K562 (cell line): ENCODE data around the gene RPS27. TPM values are rescaled to one million over a fixed set of nuclear protein-coding genes. Genes with fewer than 3 reads are reported as not detected.
A peak's percentile ranks its signal among the peaks of the same experiment; 100 is the strongest.

Source experiments
- ARID3A ChIP-seq: IDR thresholded peaks from 2 replicates; pipeline ENCODE4 v1.6.1; 2012; ENCODE audit warnings: low read depth, low read length, improper control_type of control experiment, borderline replicate concordance
- ATF3 ChIP-seq, 2 experiments: fragments of 450-650 bp in 1 of 2; sonication (generic) in 1 of 2; formaldehyde crosslinking in 1 of 2; IDR thresholded peaks in 1 of 2; conservative IDR thresholded peaks in 1 of 2; 2 replicates each; pipeline versions ENCODE4 v1.6.1 to v1.8.1; 2016 to 2023; ENCODE audit warnings: mild to moderate bottlenecking in 2 of 2, moderate library complexity in 2 of 2, inconsistent platforms in 1 of 2, missing genetic modification reagents in 1 of 2
- CCNT2 ChIP-seq: IDR thresholded peaks from 2 replicates; pipeline ENCODE4 v1.6.1; 2011; ENCODE audit warnings: borderline replicate concordance, low read depth, mild to moderate bottlenecking, moderate library complexity, mixed read lengths, low read length; ENCODE audit not compliant: insufficient read length; ENCODE audit errors: extremely low read depth
- FOXP1 ChIP-seq: sonication (generic); formaldehyde crosslinking; IDR thresholded peaks from 2 replicates; pipeline ENCODE4 v1.8.0; 2022; ENCODE audit warnings: mild to moderate bottlenecking, missing genetic modification reagents
- GABPA ChIP-seq: fragments of 200-800 bp; sonication (Bioruptor generic); conservative IDR thresholded peaks from 2 replicates; pipeline ENCODE4 v1.6.1; 2016; ENCODE audit warnings: low read depth, missing genetic modification characterization, missing compliant biosample characterization
- KAT7 ChIP-seq: sonication (generic); formaldehyde crosslinking; IDR thresholded peaks from 2 replicates; pipeline ENCODE4 v1.8.0; 2022; ENCODE audit warnings: missing genetic modification reagents, mild to moderate bottlenecking, borderline replicate concordance
- MCM5 ChIP-seq: fragments of 450-650 bp; IDR thresholded peaks from 2 replicates; pipeline ENCODE4 v1.6.1; 2016; ENCODE audit warnings: low read depth
- MED1 ChIP-seq: sonication (generic); formaldehyde crosslinking; IDR thresholded peaks from 2 replicates; pipeline ENCODE4 v1.8.1; 2023; ENCODE audit warnings: missing genetic modification reagents, borderline replicate concordance
- MTA1 ChIP-seq: fragments of 450-650 bp; IDR thresholded peaks from 2 replicates; pipeline ENCODE4 v1.6.1; 2017; ENCODE audit warnings: borderline replicate concordance
- SMARCA5 ChIP-seq: fragments of 450-650 bp; IDR thresholded peaks from 2 replicates; pipeline ENCODE4 v1.6.1; 2016
- TEAD1 ChIP-seq, 2 experiments: fragments of 450-650 bp in 1 of 2; sonication (generic) in 1 of 2; formaldehyde crosslinking; IDR thresholded peaks; 2 replicates each; pipeline versions ENCODE4 v1.4.0 to v1.8.0; 2020 to 2022; ENCODE audit warnings: mild to moderate bottlenecking in 2 of 2, missing genetic modification reagents in 1 of 2
- TOE1 ChIP-seq, 2 experiments: fragments of 450-650 bp in 1 of 2; sonication (generic) in 1 of 2; formaldehyde crosslinking in 1 of 2; IDR thresholded peaks; 2 replicates each; pipeline versions ENCODE4 v1.7.1 to v1.8.0; 2016 to 2022; ENCODE audit warnings: borderline replicate concordance in 2 of 2, mild to moderate bottlenecking in 2 of 2, antibody characterized with exemption in 1 of 2, inconsistent platforms in 1 of 2, low read depth in 1 of 2, missing genetic modification reagents in 1 of 2, moderate library complexity in 1 of 2
- XRCC4 ChIP-seq: IDR thresholded peaks from one replicate; pipeline ENCODE4 v1.6.1; 2011; ENCODE audit not compliant: insufficient read depth, insufficient read length; ENCODE audit errors: extremely low read depth
- ZNF217 ChIP-seq: sonication (generic); formaldehyde crosslinking; IDR thresholded peaks from 2 replicates; pipeline ENCODE4 v1.8.0; 2022; ENCODE audit warnings: mild to moderate bottlenecking, missing genetic modification reagents
- ZNF263 ChIP-seq: sonication (generic); formaldehyde crosslinking; IDR thresholded peaks from 2 replicates; pipeline ENCODE4 v1.8.0; 2022; ENCODE audit warnings: mild to moderate bottlenecking, missing genetic modification reagents, borderline replicate concordance
- ZNF518B ChIP-seq: fragments of 250-450 bp; sonication (Bioruptor Pico); IDR thresholded peaks from 2 replicates; pipeline ENCODE4 v1.5.0; 2021; ENCODE audit warnings: mild to moderate bottlenecking, moderate library complexity
- ZNF830 ChIP-seq: fragments of 250-450 bp; sonication (Bioruptor Pico); IDR thresholded peaks from 2 replicates; pipeline ENCODE4 v1.5.0; 2021; ENCODE audit warnings: mild to moderate bottlenecking
- polyA plus RNA-seq, 8 experiments: library from polyadenylated mRNA; depleted of rRNA in 4 of 8; stranded (reverse) in 5 of 8; unstranded in 3 of 8; fragments of >200 nt; fragmentation: Nextera tagmentation in 2 of 8; fragmentation: Illumina TruSeq in 1 of 8; extraction: Ambion mirVana in 2 of 8; extraction: Trizol in 1 of 8; gene quantifications; 2 replicates each; pipeline versions ENCODE4 v1.2.1 to v1.2.3, GENCODE V29; 2011 to 2014; ENCODE audit warnings: inconsistent platforms in 1 of 8, missing spikeins in 1 of 8
- total RNA-seq, 7 experiments: library from RNA; depleted of rRNA in 6 of 7; stranded (reverse); fragments of >200 nt in 6 of 7; fragmentation: Illumina TruSeq in 2 of 7; extraction: Trizol in 2 of 7; gene quantifications; 2 replicates each; pipeline versions ENCODE4 v1.2.1 to v1.2.3, GENCODE V29; 2011 to 2021; ENCODE audit warnings: low replicate concordance in 1 of 7
- TF ChIP-seq, protein P1 (sequence below): sonication (generic); formaldehyde crosslinking; IDR thresholded peaks from 2 replicates; pipeline ENCODE4 v1.8.0; 2022; ENCODE audit warnings: mild to moderate bottlenecking, missing genetic modification reagents

Gene RPS27
- total and polyA plus RNA-seq, 9 of the 15 experiments (the other 6 are each of a cell fraction or from before 2014, with no cell fraction given): 2,091 to 9,377 (median 6,706) TPM

GRCh38 chr1:153946622-153947241 lies 43.8 kb upstream of the RPS27 start, which contains the start of gene DENND4B (continued):
- TF ChIP-seq ATF3 (IDR thresholded peaks at IDR 0.05) (no peak), ATF3 (CRISPR knock-in tag; conservative IDR thresholded peaks at IDR 0.05) (no peak), ZNF263 (CRISPR knock-in tag) (no peak), ZNF217 (CRISPR knock-in tag) (no peak), TEAD1 (CRISPR knock-in tag; IDR thresholded peaks at IDR 0.05) (no peak), XRCC4 (no peak), FOXP1 (CRISPR knock-in tag) (no peak), TOE1 (IDR thresholded peaks at IDR 0.05; ENCODE audit: borderline replicate concordance) (no peak; the same call in 1 of the 2 replicates), TOE1 (CRISPR knock-in tag; IDR thresholded peaks at IDR 0.05; ENCODE audit: borderline replicate concordance, low read depth) (no peak), CCNT2 (peak; percentile 47), SMARCA5 (peak; percentile 30; the same call in 1 of the 2 replicates), MCM5 (no peak), KAT7 (CRISPR knock-in tag) (0 out of 2 replicates have a peak, but pooled peaks have one; percentile 66), GABPA (0 out of 2 replicates have a peak, but pooled peaks have one; percentile 63), MED1 (CRISPR knock-in tag) (no peak), ZNF518B (CRISPR knock-in tag) (no peak), ARID3A (no peak), ZNF830 (CRISPR knock-in tag) (no peak), MTA1 (peak; percentile 35; the same call in 1 of the 2 replicates)
- TF ChIP-seq, protein P1, sequence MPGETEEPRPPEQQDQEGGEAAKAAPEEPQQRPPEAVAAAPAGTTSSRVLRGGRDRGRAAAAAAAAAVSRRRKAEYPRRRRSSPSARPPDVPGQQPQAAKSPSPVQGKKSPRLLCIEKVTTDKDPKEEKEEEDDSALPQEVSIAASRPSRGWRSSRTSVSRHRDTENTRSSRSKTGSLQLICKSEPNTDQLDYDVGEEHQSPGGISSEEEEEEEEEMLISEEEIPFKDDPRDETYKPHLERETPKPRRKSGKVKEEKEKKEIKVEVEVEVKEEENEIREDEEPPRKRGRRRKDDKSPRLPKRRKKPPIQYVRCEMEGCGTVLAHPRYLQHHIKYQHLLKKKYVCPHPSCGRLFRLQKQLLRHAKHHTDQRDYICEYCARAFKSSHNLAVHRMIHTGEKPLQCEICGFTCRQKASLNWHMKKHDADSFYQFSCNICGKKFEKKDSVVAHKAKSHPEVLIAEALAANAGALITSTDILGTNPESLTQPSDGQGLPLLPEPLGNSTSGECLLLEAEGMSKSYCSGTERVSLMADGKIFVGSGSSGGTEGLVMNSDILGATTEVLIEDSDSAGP (CRISPR knock-in tag): no peak
